GM21717 (cell line): ENCODE measurements around the gene VAT1.

Experiments
- ATAC-seq: cut with Tn5 transposase; IDR thresholded peaks from one replicate; pipeline ENCODE4 v1.9.1; 2021; ENCODE audit warnings: mild to moderate bottlenecking, moderate library complexity; ENCODE audit not compliant: unreplicated experiment

Gene VAT1

DNA sequence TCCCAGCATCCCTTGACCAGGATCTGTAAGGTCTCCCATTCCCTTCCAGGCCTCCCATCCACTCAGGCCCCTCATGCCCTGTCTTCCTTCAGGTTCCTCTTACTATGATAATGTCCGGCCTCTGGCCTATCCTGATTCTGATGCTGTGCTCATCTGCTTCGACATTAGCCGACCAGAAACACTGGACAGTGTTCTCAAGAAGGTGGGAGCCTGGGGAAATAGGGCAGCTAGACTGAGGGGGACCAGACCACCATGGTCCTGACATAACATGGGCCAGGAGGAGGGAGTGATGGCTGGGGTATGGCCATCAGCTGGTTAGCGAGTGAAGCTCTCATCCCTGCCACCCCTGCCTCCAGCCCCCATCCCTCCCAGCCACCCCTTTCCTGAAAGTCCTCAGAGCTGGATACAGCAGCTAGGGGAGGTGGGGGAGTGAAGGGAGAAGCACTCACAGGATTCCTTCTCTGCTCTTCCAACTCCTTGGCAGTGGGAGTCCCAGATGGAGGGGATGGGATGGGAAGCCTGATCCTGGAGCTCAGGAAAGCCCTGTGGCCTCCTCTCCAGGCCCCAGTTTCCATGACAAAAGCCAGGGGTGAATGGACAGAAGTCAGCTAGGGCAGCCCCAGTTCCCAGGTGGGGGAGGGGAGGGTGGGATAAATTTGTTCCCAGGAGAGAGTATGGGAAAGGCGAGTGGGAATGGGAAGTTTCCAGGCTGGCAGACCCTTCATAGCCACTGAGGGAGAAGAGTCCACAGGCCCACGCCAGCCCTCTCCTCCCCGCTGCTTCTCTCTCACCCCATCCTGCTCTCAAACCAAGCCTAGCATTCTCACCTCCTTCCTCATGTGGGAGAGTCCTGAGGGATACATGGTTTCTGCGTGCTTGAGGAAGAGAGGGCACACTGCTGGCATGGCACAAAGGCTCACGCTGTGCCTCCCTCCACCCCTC is 5.2 kb upstream of the VAT1 start:
- ATAC-seq = no peak

DNA sequence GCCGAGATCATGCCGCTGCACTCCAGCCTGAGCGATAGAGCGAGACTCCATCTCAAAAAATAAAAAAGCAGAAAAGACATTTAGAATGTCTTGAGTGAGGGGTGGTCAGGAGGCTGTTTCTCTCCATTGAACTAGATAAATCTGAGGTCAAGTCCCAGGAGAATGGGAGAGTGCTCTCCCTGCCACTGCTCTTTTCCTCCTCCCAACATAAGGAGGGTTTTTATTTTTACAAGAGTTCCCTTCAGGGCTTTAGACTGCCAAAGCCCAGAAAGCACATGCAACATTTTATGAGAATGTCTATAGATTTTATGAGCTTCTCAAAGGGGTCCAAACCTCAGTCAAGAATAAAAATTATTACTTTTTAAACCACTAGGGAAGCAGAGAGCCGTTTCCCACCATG is 4.4 kb upstream of the VAT1 start:
- no peak for ATAC-seq

DNA sequence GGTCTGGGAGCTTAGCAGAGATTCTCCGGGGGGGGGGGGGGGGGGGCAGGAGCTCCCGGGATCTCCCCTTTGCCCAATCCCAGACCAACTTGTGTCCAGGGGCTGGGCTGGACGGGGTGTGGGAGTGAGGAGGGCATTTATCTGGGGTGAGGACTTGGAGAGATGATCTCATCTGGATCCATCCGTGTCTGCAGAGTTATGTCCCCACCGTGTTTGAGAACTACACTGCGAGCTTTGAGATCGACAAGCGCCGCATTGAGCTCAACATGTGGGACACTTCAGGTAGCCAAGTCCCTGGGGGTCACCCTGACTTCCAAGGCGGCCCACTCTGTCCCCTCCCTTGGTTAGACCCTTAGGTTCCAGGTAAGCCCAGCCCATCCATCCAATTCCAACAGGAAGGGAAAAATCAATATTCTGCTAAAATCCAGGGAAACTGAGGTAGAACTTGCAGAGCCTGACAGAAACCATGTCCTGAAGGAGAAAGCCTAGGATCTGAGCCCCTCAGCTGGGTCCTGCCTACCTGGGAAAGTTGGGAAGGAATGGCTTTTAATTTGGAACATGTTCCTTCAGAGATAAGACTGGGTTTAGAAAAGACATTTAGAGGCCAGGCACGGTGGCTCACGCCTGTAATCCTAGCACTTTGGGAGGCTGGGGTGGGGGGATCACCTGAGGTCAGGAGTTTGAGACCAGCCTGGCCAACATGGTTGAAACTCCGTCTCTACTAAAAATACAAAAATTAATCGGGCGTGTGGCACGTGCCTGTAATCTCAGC is 3.8 kb upstream of the VAT1 start:
- no peak for ATAC-seq

DNA sequence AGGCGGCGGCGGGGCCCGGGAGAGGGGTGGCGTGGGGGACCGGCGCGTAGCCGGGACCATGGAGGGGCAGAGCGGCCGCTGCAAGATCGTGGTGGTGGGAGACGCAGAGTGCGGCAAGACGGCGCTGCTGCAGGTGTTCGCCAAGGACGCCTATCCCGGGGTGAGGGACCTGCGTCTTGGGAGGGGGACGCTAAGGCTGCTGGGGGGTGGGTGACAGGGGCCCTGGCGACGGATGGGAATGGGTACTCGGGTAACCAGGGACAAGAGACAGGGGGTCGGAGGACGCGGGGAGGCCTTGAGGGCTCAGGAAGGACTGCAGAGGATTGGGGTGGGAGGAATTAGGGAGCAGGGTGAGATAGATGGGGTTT is 3.1 kb upstream of the VAT1 start:
- no peak for ATAC-seq

DNA sequence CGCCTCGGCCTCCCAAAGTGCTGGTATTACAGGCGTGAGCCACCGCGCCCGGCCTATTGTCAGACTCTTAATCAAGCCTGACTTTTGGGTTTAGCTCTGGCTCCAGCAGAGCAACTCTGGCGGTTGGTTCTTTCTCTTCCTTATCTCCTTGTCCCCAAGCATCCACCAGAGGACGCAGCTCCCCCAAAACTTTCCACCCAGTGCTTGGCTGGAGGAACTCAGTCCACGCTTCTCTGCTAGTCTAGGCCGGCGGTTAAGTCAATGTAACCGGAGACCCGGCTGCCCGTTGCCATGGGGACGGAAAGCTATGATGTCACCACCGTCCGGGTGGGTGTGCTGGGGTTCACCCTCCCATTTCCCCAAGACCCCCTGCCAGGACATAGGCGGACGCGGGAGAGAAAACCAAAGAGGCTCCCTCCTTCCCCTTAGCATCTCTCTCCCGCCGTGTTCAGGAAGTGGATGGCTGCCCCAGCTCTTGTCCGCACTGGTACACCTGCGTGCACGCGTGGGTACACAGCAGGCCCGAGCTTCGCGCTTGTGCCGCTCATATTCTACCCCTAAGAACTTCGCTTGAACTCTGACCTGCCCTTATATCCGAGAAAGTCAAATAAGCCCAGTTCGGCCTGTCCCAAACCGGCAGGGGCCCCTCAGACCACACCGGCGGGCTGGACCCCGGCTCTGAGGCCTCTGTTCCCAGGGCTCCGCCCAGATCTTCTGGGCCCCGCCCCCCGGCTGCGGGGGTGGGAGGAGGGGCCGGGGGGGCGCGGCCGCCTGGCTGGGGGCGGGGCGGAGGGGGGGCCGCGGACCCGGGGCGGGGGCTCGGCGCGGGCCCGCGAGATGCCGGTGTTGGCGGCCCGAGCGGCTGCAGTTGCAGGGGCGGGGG is 2.5 kb upstream of the VAT1 start, which contains the start of gene RND2:
TSS of gene RND2 (plus strand) at position 825 of the 883 bp plus-strand sequence. CDS start 117 bp downstream, outside the sequence.
- no peak for ATAC-seq

DNA sequence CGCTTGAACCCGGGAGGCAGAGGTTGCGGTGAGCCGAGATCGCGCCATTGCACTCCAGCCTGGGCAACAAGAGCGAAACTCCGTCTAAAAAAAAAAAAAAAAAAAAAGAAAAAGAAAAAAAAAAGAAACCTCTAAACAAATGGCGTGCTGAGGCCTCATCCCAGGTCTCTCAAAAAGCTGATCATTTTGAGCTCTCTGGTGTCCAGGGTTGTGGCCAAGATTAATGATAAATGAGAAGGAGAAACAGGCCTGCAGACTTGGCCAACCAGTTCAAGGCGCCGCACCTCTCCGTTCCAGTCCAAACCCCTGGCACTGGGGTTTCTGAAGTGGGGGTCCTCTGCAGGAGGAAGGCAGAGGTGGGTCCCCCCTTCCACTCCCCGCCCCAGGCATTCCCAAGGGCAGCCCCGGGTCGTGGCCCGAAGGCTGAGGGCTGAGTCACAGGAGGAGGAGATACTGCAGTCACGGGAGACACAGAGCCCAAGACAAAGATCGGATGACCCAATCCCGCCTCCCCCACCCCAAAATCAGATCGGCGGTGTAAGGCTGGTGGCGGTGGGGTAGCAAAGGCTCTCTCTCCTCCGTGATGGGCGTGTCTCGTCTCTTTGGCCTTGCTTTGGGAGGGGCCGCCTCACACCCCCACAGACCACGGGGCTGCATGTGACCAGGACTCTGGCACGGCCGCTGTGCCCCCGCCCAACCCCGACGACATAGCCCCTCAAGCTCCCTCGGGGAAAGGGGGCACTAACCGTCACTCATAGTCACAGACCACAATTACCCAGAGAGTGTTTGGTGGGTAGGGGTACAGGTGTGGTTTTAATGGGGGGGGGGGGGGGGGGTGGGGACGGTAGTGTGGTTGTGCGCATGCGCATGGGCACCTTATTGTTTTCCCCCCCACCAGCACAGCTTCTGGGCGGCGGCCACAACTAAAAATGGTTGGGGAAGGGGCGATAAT is 1.1 kb downstream of the VAT1 start:
- no peak for ATAC-seq

DNA sequence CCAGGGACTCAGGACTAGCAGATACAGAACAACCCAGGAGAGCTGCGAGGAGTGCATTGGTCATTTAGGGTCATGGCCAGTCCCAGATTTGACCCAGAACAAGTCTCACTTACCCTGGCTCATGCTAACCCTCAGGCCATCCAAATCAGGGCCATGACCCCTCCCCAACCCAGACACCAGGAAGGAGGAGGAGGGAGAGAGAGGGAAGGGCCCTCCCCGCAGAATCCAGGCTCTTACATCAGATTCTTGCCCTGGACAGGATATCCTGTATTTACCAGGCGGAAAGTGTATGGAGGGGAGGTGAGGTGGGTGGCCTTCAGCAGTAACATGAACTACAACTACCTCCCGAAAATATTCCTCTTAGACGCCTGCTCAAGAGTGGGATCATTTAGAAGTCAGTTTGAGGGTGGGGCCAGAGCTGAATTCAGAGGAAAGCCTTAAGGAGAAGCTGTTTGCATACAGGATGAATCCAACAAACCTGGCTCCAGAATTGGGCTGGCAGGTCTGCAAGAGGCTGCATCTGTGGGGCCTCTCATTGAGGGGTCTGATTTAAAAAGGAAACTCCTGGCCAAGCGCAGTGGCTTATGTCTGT is 2.1 kb downstream of the VAT1 start:
- no peak for ATAC-seq

DNA sequence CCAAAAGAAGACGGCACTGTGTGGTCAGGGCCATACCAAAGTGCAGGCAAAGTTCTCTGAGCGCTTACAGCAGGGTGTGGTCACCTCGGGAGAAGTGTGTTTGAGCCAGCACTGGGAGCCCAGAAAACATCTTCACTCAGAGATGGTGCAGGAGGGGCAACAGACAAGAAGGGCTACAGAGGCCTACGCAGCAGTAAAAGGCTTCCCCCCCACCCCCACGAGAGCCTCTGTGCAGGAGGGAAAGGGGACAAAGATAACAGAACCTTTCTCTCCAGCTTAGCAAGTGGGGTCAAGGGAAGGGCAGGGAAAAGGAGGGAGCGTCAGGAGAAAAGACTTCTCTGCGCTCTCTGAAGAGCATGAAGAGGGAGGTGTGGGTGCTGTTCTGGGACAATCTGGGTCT is 2.8 kb downstream of the VAT1 start:
- ATAC-seq = no peak

DNA sequence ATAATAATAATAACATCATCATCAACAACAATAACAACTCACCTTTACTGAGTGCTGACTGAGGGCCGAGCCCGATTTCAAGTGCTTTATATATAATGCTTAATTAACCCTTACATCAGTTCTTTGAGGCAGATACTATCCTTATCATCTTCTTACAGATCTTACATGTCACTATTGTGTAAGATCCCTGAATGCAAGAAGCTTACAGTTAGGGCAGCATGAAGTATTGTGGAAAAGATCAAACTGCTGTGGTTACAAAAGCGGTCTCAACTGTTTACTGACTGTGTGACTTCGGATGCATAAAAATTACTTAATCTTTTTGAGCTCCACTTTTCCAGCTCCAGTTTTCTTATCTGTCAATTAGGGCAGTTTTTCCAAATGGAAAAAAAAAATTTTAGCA is 3.3 kb downstream of the VAT1 start:
- no peak for ATAC-seq

DNA sequence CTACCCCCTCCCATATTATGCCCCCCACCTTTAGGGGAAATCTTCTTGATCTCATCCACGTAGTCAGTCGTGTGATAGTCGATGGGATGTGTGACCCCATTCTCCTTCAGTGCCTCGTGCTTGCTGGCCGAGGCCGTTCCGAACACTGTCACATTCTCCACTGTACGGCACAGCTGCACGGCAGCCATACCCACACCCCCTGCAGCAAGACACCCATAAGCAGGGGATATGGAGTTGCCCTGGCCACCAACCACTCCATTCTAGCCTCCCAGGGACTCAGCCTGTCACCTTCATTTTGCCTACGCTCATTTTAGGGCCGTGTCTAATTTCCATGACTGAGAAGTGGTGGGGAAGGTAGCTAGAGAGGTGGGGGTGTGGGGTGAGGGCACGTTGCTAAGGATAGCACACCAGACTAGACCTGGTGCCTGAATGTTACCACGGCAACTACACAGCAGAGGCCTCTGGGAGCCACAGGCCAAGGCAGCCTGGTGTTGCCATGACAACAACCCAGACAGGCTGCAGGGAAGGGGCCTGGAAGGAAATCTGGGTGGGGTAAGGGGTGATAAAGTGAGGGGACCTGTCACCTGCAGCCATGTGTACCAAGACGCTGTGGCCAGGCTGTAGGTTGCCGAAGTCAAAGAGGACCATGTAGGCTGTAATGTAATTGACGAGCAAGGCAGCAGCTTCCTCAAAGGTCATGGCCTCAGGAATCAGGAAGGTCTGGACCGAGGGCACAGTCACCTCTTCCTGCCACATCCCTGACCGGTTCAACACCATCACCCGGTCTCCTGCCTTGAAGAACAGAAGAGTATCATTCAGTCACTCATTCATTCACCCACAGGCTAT is 4.0 kb downstream of the VAT1 start:
- no peak for ATAC-seq

DNA sequence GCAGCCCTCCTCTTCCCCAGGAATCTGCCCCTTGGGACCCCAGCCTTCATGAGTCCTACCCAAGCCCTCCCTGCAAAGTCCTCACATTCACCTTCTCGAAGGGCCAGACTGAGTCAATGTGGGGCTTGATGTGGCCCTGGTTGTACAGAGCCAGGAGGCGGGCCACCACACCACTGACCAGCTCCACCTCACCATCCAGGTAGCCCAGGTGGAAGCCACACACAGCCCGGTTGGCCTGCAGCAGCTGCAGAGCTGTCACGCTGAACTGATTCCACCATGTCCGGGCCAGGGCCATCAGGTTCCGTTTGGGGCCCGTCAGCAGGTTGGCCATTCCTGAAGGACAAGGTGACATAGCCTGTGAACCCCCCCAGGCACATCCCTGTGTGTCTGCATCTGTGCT is 6.0 kb downstream of the VAT1 start:
- ATAC-seq = no peak

DNA sequence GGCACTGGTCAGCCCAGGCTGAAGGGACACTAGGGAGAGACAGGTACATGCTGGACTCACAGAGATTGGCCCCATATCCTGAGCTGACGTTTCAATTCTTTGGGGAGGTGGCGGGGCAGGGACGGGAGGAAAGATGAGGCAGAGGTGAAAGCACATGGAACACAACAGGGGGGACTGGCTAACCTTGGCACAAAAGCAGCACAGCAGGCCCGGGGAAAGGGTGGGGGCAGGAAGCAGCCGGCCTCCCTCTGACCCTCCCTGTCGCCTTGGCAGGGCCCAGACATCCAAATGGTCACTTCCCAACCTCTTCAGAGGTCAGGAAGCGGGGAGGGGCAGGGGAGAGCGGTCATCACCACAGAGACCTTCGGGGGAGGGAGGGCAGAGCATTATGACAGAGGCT is 6.6 kb downstream of the VAT1 start:
- ATAC-seq = no peak

DNA sequence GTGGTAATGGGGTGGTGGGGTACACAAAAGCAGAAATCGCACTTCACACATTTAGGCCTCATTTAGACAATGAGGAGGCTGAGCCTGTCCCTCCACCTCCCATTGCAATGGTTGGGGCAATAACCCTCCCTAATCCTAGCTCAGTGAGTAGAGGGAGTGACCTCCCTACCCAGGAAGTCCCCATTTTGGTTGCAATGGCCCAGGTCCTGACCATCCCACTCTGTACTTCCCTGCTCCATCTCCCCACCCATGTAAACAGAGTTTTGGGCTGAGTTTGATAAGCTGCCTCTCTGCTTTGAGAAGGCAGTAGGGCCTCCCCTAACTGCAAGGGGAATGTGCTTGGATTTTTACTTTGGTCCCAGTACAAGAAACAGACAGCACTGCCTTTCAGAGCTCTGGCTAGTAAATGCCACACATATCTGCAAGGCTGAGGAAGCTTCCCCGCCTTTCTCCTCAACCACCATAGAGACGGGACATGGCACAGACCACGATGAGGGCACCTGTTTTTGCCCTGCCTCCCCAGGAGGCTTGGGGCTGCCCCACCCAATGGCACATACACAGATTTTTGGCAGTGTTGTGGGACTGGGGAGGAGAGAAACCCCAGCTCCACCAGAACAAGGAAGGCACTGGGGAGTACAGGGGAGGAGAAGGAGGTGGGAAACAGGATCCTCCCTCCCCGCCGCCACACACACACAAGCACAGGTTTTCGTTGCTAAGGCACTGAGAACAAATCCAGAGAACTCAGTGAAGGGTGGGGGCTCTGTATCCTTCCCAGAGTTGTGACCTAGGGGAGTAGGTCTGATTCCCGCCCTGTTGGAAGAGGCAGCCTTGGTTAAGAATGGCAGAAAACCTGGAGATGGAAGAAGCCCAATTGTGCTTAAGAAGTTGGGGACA is 7.3 kb downstream of the VAT1 start:
- no peak for ATAC-seq

DNA sequence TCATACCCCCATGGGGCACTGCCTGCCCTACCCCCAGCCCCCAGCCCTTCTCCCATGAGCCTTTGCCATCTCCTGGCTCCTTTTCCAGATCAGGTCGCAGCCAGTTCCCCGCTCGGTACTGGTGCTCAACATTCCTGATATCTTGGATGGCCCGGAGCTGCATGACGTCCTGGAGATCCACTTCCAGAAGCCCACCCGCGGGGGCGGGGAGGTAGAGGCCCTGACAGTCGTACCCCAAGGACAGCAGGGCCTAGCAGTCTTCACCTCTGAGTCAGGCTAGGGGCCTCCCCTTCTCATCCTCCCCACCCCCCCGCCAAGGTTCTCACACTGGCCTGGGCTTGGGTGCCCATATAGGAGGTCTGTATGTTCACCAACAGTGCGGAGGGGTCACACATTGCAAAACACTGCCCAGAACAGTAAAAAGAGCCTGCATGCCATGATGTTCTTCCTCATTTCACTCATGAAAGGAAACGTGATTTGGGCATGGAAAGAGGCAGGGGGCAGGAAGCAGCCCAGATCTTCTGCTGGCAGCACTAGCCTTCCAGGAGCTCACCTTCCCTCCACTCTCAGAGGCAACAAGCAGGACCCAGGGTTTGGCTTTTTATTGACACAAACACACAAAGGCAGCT is 8.1 kb downstream of the VAT1 start:
- no peak for ATAC-seq

DNA sequence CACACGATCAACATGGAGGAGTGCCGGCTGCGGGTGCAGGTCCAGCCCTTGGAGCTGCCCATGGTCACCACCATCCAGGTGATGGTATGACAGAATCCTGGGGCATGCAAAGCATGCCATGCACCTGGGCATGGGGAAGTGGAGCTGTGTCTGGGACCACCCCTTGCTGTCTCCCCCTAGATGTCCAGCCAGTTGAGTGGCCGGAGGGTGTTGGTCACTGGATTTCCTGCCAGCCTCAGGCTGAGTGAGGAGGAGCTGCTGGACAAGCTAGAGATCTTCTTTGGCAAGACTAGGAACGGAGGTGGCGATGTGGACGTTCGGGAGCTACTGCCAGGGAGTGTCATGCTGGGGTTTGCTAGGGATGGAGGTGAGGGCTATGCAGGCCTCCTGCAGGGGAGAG is 8.9 kb downstream of the VAT1 start:
- ATAC-seq = no peak

DNA sequence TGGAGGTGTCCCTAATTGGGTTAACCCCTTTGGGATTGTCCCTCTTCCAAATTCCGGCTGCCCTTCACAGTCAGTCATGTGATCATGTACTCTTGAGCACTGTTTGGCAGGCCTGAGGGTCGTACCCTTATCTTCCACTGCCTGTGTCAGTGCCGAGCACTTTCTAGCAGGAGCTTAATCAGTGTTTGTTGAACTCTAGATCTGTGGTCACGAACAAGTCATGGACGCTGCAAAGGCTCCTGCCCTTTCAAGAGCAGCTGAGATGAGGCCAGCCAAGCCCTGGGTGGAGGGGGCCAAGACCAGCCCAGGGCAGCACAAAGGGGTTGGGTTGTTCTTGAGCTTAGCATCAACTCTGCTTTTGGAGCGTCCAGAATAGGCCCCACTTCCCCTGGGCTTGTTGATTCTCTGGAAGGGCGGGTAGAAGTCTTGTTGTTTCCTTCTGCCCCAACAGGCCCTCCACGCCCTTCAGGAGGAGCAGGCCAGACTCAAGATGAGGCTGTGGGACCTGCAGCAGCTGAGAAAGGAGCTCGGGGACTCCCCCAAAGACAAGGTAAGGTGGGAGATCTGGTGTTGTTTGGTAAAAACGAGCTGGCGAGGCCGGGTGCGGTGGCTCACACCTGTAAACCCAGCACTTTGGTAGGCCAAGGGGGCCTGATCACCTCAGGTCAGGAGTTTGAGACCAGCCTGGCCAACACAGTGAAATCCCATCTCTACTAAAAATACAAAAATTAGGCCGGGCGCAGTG is 10.3 kb downstream of the VAT1 start:
- ATAC-seq = no peak
